ENCODE results near the gene HBG2.
"Not testable (repeated sequence)": the region's sequence is repeated elsewhere in the genome, so short reads cannot be mapped to it uniquely, and the experiment has no call there.

The HBG2 gene

GRCh38 chr11:5254646-5255413 lies at the start of gene HBG2:
HBG2 (minus strand) TSS chr11:5254781; CDS start chr11:5254728, 53 bp downstream.
- not testable (repeated sequence) for H3K27ac Mint-ChIP-seq; H3K36me3 Mint-ChIP-seq (ENCODE audit: low read depth); H3K27me3 Mint-ChIP-seq; H3K4me1 Mint-ChIP-seq (ENCODE audit: low read depth); H3K9me3 Mint-ChIP-seq; H3K4me3 Mint-ChIP-seq

DNA sequence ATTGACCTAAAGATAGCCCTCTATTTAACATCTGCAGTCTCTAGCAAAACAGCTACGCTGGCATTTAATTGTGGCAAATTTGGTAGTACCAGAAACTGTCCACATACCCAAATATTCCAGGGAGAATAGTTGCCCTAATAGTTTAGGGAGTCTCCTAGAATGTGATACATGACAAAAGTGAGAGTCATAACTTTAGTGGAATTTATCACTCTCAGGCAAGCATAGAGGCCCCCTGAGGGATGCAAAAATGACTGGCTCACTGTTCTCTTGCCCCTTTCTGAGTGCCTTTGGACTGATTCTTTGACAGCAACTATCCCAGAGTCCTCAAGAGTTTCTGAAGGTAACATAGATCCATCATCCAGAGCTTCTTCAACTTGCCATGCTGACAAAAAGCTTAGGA lies 49.5 kb upstream of the HBG2 start:
- H3K27me3 Mint-ChIP-seq, result peaks cover 4% of the 10 kb centered on the region
- no peaks in the 10 kb centered on the region for H3K9me3 Mint-ChIP-seq
- H3K36me3 Mint-ChIP-seq (ENCODE audit: low read depth), result no peaks in the 10 kb centered on the region
- no peaks in the 10 kb centered on the region for H3K4me1 Mint-ChIP-seq (ENCODE audit: low read depth)
- H3K27ac Mint-ChIP-seq, result no peak overlapping the region
- H3K4me3 Mint-ChIP-seq, result no peak overlapping the region

DNA sequence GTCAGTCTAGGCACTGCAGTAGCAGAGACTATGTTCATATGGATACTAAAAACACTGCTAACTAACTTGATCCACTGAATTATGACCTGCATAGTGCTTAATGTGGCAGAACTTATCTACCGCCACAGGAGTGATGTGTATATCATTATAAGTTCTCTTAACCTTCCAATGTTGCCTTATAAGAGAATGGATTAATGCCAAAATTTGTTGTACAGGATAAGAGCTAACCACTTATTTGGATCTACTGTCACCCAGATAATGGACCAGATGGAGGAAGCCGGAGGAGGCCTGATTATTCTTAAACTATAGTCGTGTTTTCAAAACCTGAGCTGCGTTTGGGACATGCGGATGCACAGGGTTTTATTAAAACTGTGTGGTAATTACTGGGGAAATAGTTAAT lies 49.0 kb upstream of the HBG2 start:
- no peaks in the 10 kb centered on the region for H3K9me3 Mint-ChIP-seq
- no peaks in the 10 kb centered on the region for H3K36me3 Mint-ChIP-seq (ENCODE audit: low read depth)
- no peak overlapping the region for H3K4me3 Mint-ChIP-seq
- H3K4me1 Mint-ChIP-seq (ENCODE audit: low read depth), result no peaks in the 10 kb centered on the region
- peaks cover 4% of the 10 kb centered on the region for H3K27me3 Mint-ChIP-seq
- no peak overlapping the region for H3K27ac Mint-ChIP-seq

DNA sequence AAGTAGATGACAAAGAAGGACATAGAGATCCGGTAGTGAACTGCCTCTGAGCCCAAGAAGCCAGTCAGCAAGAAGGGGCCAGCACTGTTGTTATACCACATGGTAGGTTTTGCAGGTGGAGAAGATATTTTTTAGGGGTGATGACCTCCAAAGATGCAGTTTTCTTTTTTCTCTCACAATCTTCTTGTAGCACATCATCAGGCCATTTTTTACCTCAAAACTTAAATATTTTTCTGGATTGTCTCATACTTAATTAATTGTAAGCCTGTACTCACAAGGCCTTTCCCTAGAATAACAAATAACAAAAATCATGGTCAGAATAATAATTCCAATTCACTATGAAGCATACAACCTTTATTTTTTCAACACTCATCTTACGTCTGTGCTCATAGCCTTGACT lies 47.3 kb upstream of the HBG2 start, which contains the start of gene OR51B4:
OR51B4 (minus strand) TSS at position 101 of the 400 bp plus-strand sequence; CDS start at position 101, 0 bp downstream.
- H3K9me3 Mint-ChIP-seq, result no peaks in the 10 kb centered on the region
- no peak within 1 kb of the TSS for H3K4me3 Mint-ChIP-seq
- H3K4me1 Mint-ChIP-seq (ENCODE audit: low read depth), result no peaks in the 10 kb centered on the region
- no peak within 1 kb of the TSS for H3K27ac Mint-ChIP-seq
- H3K36me3 Mint-ChIP-seq (ENCODE audit: low read depth), result no peaks in the 10 kb centered on the region
- H3K27me3 Mint-ChIP-seq, result peaks cover 4% of the 10 kb centered on the region

DNA sequence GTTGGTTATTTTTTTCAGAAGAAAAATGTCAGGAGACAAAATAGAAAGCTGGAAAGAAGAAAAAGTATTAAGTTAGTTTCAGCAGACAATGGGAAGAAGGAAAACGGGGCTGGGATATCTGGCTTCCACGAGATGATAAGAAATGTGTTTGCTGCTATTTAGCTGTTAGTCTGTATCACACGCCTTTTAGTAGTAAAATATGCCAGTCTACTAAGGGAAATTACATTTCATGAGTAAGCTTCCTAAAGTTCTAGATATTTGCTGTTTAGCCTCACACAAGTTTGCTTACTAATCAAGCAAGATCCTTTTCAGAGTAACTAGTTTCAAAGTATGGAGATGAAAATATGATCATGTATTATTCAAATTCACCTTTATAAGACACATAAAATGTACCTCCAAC lies 45.7 kb upstream of the HBG2 start:
- H3K27me3 Mint-ChIP-seq, result peaks cover 4% of the 10 kb centered on the region
- no peaks in the 10 kb centered on the region for H3K36me3 Mint-ChIP-seq (ENCODE audit: low read depth)
- H3K4me1 Mint-ChIP-seq (ENCODE audit: low read depth), result no peaks in the 10 kb centered on the region
- H3K9me3 Mint-ChIP-seq, result no peaks in the 10 kb centered on the region
- H3K27ac Mint-ChIP-seq, result no peak overlapping the region
- no peak overlapping the region for H3K4me3 Mint-ChIP-seq

GRCh38 chr11:5298451-5298850 lies 43.9 kb upstream of the HBG2 start:
- H3K9me3 Mint-ChIP-seq, result no peaks in the 10 kb centered on the region
- H3K27ac Mint-ChIP-seq, result no peak overlapping the region
- no peak overlapping the region for H3K4me3 Mint-ChIP-seq
- no peaks in the 10 kb centered on the region for H3K36me3 Mint-ChIP-seq (ENCODE audit: low read depth)
- no peaks in the 10 kb centered on the region for H3K4me1 Mint-ChIP-seq (ENCODE audit: low read depth)
- H3K27me3 Mint-ChIP-seq, result no peaks in the 10 kb centered on the region

GRCh38 chr11:5297721-5298323 lies 43.2 kb upstream of the HBG2 start:
- H3K27ac Mint-ChIP-seq, result no peak overlapping the region
- no peak overlapping the region for H3K4me3 Mint-ChIP-seq
- H3K4me1 Mint-ChIP-seq (ENCODE audit: low read depth), result no peaks in the 10 kb centered on the region
- no peaks in the 10 kb centered on the region for H3K9me3 Mint-ChIP-seq
- no peaks in the 10 kb centered on the region for H3K27me3 Mint-ChIP-seq
- H3K36me3 Mint-ChIP-seq (ENCODE audit: low read depth), result no peaks in the 10 kb centered on the region

- not testable (repeated sequence) for H3K9me3 Mint-ChIP-seq; H3K36me3 Mint-ChIP-seq (ENCODE audit: low read depth); H3K4me1 Mint-ChIP-seq (ENCODE audit: low read depth); H3K27ac Mint-ChIP-seq; H3K4me3 Mint-ChIP-seq; H3K27me3 Mint-ChIP-seq
Observed at GRCh38 chr11:5294342-5294995, 39.9 kb upstream of the HBG2 start.

GRCh38 chr11:5293028-5293427 lies 38.4 kb upstream of the HBG2 start:
- no peaks in the 10 kb centered on the region for H3K4me1 Mint-ChIP-seq (ENCODE audit: low read depth)
- no peaks in the 10 kb centered on the region for H3K27me3 Mint-ChIP-seq
- no peak overlapping the region for H3K27ac Mint-ChIP-seq
- no peaks in the 10 kb centered on the region for H3K36me3 Mint-ChIP-seq (ENCODE audit: low read depth)
- H3K4me3 Mint-ChIP-seq, result no peak overlapping the region
- H3K9me3 Mint-ChIP-seq, result no peaks in the 10 kb centered on the region

- Mint-ChIP-seq H3K27ac (no peak overlapping the region), H3K36me3 (ENCODE audit: low read depth) (no peaks in the 10 kb centered on the region), H3K9me3 (no peaks in the 10 kb centered on the region), H3K27me3 (no peaks in the 10 kb centered on the region), H3K4me1 (ENCODE audit: low read depth) (no peaks in the 10 kb centered on the region), H3K4me3 (no peak overlapping the region)
Observed at GRCh38 chr11:5291207-5291838, 36.7 kb upstream of the HBG2 start.

GRCh38 chr11:5290106-5290505 lies 35.5 kb upstream of the HBG2 start:
- no peaks in the 10 kb centered on the region for H3K9me3 Mint-ChIP-seq
- no peak overlapping the region for H3K4me3 Mint-ChIP-seq
- no peaks in the 10 kb centered on the region for H3K27me3 Mint-ChIP-seq
- no peaks in the 10 kb centered on the region for H3K36me3 Mint-ChIP-seq (ENCODE audit: low read depth)
- H3K4me1 Mint-ChIP-seq (ENCODE audit: low read depth), result no peaks in the 10 kb centered on the region
- no peak overlapping the region for H3K27ac Mint-ChIP-seq

GRCh38 chr11:5289696-5290095 lies 35.1 kb upstream of the HBG2 start:
- Mint-ChIP-seq H3K4me3 (no peak overlapping the region), H3K4me1 (ENCODE audit: low read depth) (no peaks in the 10 kb centered on the region), H3K9me3 (no peaks in the 10 kb centered on the region), H3K27me3 (no peaks in the 10 kb centered on the region), H3K27ac (no peak overlapping the region), H3K36me3 (ENCODE audit: low read depth) (no peaks in the 10 kb centered on the region)

- Mint-ChIP-seq H3K36me3 (ENCODE audit: low read depth) (no peaks in the 10 kb centered on the region), H3K4me3 (no peak overlapping the region), H3K27me3 (no peaks in the 10 kb centered on the region), H3K4me1 (ENCODE audit: low read depth) (no peaks in the 10 kb centered on the region), H3K27ac (no peak overlapping the region), H3K9me3 (no peaks in the 10 kb centered on the region)
Observed at GRCh38 chr11:5288906-5289550, 34.4 kb upstream of the HBG2 start.

DNA sequence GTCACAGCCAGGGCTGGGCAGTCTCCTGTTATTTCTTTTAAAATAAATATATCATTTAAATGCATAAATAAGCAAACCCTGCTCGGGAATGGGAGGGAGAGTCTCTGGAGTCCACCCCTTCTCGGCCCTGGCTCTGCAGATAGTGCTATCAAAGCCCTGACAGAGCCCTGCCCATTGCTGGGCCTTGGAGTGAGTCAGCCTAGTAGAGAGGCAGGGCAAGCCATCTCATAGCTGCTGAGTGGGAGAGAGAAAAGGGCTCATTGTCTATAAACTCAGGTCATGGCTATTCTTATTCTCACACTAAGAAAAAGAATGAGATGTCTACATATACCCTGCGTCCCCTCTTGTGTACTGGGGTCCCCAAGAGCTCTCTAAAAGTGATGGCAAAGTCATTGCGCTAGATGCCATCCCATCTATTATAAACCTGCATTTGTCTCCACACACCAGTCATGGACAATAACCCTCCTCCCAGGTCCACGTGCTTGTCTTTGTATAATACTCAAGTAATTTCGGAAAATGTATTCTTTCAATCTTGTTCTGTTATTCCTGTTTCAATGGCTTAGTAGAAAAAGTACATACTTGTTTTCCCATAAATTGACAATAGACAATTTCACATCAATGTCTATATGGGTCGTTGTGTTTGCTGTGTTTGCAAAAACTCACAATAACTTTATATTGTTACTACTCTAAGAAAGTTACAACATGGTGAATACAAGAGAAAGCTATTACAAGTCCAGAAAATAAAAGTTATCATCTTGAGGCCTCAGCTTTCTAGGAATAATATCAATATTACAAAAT lies 33.7 kb upstream of the HBG2 start:
- no peaks in the 10 kb centered on the region for H3K9me3 Mint-ChIP-seq
- no peaks in the 10 kb centered on the region for H3K36me3 Mint-ChIP-seq (ENCODE audit: low read depth)
- H3K27ac Mint-ChIP-seq, result no peak overlapping the region
- no peak overlapping the region for H3K4me3 Mint-ChIP-seq
- no peaks in the 10 kb centered on the region for H3K27me3 Mint-ChIP-seq
- no peaks in the 10 kb centered on the region for H3K4me1 Mint-ChIP-seq (ENCODE audit: low read depth)

Data from stimulated activated naive CD8-positive, alpha-beta T cell treated with anti-CD3 and anti-CD28 coated beads, Interleukin-15, Interleukin-2, amounts not matched to agents 100 ng/mL and 50 ng/mL, for 24 hours (primary cell).